ENCODE data around the gene DNMBP. TPM values are rescaled to one million over a fixed set of nuclear protein-coding genes. Genes with fewer than 3 reads are reported as not detected.
A peak's percentile ranks its signal among the peaks of the same experiment; 100 is the strongest.
"Not testable (repeated sequence)": the region's sequence is repeated elsewhere in the genome, so short reads cannot be mapped to it uniquely, and the experiment has no call there.

DNMBP gene
- total RNA-seq, 1 donor: 4.3 TPM

GRCh38 chr10:100020142-100020885, 10.6 kb upstream of the DNMBP start:
- DNase-seq (ENCODE audit: low read depth in 2 of 3, low spot score in 2 of 3): peak in 1 of 3 donors; percentile 14

- DNase-seq (ENCODE audit: low read depth in 2 of 3, low spot score in 2 of 3): no peak
These were observed 10.0 kb upstream of the DNMBP start for GRCh38 chr10:100019787-100020141.

GRCh38 chr10:100014071-100014762, 4.5 kb upstream of the DNMBP start:
- no peak for DNase-seq (ENCODE audit: low read depth in 2 of 3, low spot score in 2 of 3)

GRCh38 chr10:100013621-100014020, 3.9 kb upstream of the DNMBP start:
- no peak for DNase-seq (ENCODE audit: low read depth in 2 of 3, low spot score in 2 of 3)

- DNase-seq (ENCODE audit: low read depth in 2 of 3, low spot score in 2 of 3): not testable (repeated sequence)
These were observed 2.2 kb upstream of the DNMBP start for GRCh38 chr10:100011906-100012305.

GRCh38 chr10:100009283-100009792, 409 bp downstream of the DNMBP start:
- DNase-seq (ENCODE audit: low read depth in 2 of 3, low spot score in 2 of 3): peak in 2 of 3 donors; percentile 5 to 68

- DNase-seq (ENCODE audit: low read depth in 2 of 3, low spot score in 2 of 3): no peak
These were observed 952 bp downstream of the DNMBP start for GRCh38 chr10:100008708-100009282.

- no peak for DNase-seq (ENCODE audit: low read depth in 2 of 3, low spot score in 2 of 3)
These were observed 1.6 kb downstream of the DNMBP start for GRCh38 chr10:100008142-100008522.

- DNase-seq (ENCODE audit: low read depth in 2 of 3, low spot score in 2 of 3): no peak
These were observed 2.3 kb downstream of the DNMBP start for GRCh38 chr10:100007231-100008141.

- DNase-seq (ENCODE audit: low read depth in 2 of 3, low spot score in 2 of 3): peak in 2 of 3 donors; percentile 24 to 47
These were observed 3.4 kb downstream of the DNMBP start for GRCh38 chr10:100006243-100006886.

- DNase-seq (ENCODE audit: low read depth in 2 of 3, low spot score in 2 of 3): no peak
These were observed 4.8 kb downstream of the DNMBP start for GRCh38 chr10:100004805-100005510.

GRCh38 chr10:100000109-100000644, 9.6 kb downstream of the DNMBP start:
- no peak for DNase-seq (ENCODE audit: low read depth in 2 of 3, low spot score in 2 of 3)

GRCh38 chr10:99999319-100000108, 10.2 kb downstream of the DNMBP start:
- DNase-seq (ENCODE audit: low read depth in 2 of 3, low spot score in 2 of 3): no peak

GRCh38 chr10:99998889-99999288, 10.9 kb downstream of the DNMBP start:
- no peak for DNase-seq (ENCODE audit: low read depth in 2 of 3, low spot score in 2 of 3)

GRCh38 chr10:99996671-99997648, 12.8 kb downstream of the DNMBP start:
- no peak for DNase-seq (ENCODE audit: low read depth in 2 of 3, low spot score in 2 of 3)

GRCh38 chr10:99995713-99996112, 14.0 kb downstream of the DNMBP start:
- DNase-seq (ENCODE audit: low read depth in 2 of 3, low spot score in 2 of 3): no peak

- DNase-seq (ENCODE audit: low read depth in 2 of 3, low spot score in 2 of 3): no peak
These were observed 14.5 kb downstream of the DNMBP start for GRCh38 chr10:99995269-99995668.

Measured in hematopoietic multipotent progenitor cell (in vitro differentiated cells).